ENCODE results near the gene SH2D4B. TPM values are rescaled to one million over a fixed set of nuclear protein-coding genes. Genes with fewer than 3 reads are reported as not detected.

SH2D4B gene
- polyA plus RNA-seq, 3 donors from 2014 or later, result not detected

DNA sequence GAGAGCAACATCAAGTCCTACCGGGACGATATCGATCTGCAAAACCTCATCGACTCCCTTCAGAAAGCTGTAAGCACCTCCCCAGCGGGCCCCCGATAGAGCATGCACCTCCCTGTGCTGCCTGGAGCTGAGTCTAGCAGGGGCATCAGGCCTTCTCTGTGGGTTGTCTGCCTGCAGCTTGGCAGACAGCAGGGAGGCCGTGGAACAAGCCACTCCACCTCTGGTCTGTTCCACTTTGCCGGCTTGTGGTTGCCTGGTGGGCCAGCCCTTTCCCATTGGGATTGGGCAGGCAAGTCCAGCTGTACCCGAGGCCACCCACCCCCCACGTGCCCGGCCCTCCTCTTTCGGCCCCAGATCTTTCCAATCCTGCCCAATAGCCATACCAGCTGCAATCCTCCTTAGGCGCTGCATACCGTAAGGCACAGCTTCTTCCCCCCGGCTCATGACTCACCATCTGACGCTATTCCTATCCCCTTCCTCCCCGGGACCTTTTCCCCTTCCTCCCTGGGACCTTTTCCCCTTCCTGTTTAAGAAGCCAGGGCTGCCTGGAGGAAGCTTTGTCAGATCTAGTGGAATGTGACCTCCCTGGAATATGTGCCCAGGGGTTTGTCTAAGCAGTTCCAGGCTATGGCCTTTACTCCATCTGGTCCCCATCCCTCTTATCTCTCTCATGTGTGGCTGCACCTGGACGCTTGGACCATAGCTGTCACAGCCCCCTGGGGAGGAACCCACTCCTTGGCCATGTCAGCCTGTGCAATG lies 28.1 kb upstream of the SH2D4B start:
- Mint-ChIP-seq H3K4me1 (peaks cover 27 to 61% of the 10 kb centered on the region in 2 donors), H3K9me3 (no peaks in the 10 kb centered on the region), H3K4me3 (no peak overlapping the region), H3K27ac (peak overlapping the region in 3 of 6 donors; percentile 10 to 30 (median 15)), H3K27me3 (ENCODE audit: low read depth in 3 of 3) (peaks cover 3 to 11% (median 6%) of the 10 kb centered on the region in 3 donors), H3K36me3 (peaks cover 6 to 43% (median 9%) of the 10 kb centered on the region in 3 donors)
- DNase-seq, result no peak

DNA sequence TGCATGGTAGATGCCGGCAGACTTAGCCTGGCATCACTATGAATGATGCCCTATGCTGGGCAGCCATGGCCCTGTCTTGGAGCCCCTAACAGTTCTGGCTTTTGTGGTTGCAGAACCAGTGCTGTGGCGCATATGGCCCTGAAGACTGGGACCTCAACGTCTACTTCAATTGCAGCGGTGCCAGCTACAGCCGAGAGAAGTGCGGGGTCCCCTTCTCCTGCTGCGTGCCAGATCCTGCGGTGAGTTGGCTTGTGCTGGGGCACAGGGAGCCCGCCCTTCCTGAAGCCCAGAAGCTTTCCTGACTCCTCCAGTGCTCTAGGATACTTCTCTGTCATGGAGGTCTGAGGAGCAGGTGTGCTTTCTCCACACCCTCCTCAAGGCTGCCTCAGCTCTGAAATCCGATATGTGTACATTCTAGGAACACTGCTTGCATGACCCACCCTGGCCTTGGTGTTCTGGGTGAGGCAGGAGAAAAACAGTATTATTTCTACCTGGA lies 25.6 kb upstream of the SH2D4B start:
- Mint-ChIP-seq H3K36me3 (peaks cover 6 to 48% (median 19%) of the 10 kb centered on the region in 3 donors), H3K4me3 (no peak overlapping the region), H3K9me3 (no peaks in the 10 kb centered on the region), H3K27ac (peak overlapping the region in 5 of 6 donors; percentile 42 to 84 (median 78)), H3K4me1 (peaks cover 16 to 52% of the 10 kb centered on the region in 2 donors), H3K27me3 (ENCODE audit: low read depth in 3 of 3) (peaks cover 3 to 11% (median 9%) of the 10 kb centered on the region in 3 donors)
- no peak for DNase-seq

DNA sequence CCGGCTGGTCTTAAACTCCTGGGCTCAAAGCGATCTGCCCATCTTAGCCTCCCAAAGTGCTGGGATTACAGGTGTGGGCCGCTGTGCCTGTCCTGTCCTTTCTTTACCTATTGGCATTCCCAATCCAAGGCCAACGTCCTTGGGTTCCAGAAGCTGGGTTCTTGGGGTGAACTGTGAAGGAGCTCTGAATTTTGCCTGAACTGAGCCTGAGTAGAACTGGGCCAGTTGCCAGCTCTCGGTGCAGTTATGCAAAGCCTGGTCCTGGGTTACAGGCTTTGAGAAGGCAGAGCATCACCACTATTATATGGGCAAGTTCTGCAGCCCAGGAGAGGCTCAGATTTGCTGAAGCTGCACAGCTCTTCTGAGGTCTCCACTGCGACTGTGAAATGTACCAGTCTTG lies 24.6 kb upstream of the SH2D4B start:
- DNase-seq, result no peak
- no peaks in the 10 kb centered on the region for H3K9me3 Mint-ChIP-seq
- peaks cover 3 to 13% (median 9%) of the 10 kb centered on the region in 3 donors for H3K27me3 Mint-ChIP-seq (ENCODE audit: low read depth in 3 of 3)
- no peak overlapping the region for H3K4me3 Mint-ChIP-seq
- peaks cover 23 to 55% of the 10 kb centered on the region in 2 donors for H3K4me1 Mint-ChIP-seq
- H3K36me3 Mint-ChIP-seq, result peaks cover 4 to 51% (median 21%) of the 10 kb centered on the region in 3 donors
- H3K27ac Mint-ChIP-seq, result peak overlapping the region in 2 of 6 donors; percentile 29 to 42

DNA sequence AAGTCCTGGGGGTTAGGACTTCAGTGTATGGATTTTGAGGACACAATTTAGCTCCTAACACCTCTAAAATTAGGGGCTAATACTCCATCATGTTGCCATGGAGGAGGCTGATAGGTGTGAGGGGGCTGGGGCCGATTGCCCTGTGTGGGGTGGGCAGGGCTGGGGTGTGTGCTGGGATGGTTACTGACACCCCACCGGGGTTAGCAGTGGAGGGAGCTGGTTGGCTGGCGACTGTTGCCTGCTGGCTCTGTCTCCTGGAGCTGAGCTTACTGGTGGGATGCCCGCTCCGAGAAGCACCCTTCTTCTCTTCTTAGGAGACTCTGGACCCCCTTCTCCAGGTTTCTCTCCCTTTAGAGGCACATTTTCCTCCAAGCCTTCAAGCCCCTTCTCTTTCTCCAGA lies 22.2 kb upstream of the SH2D4B start:
- DNase-seq, result no peak
- peaks cover 3 to 19% (median 9%) of the 10 kb centered on the region in 3 donors for H3K27me3 Mint-ChIP-seq (ENCODE audit: low read depth in 3 of 3)
- H3K4me3 Mint-ChIP-seq, result no peak overlapping the region
- H3K4me1 Mint-ChIP-seq, result peaks cover 41 to 61% of the 10 kb centered on the region in 2 donors
- H3K9me3 Mint-ChIP-seq, result no peaks in the 10 kb centered on the region
- H3K27ac Mint-ChIP-seq, result peak overlapping the region in 1 of 6 donors; percentile 57
- H3K36me3 Mint-ChIP-seq, result peaks cover 7 to 51% (median 26%) of the 10 kb centered on the region in 3 donors

DNA sequence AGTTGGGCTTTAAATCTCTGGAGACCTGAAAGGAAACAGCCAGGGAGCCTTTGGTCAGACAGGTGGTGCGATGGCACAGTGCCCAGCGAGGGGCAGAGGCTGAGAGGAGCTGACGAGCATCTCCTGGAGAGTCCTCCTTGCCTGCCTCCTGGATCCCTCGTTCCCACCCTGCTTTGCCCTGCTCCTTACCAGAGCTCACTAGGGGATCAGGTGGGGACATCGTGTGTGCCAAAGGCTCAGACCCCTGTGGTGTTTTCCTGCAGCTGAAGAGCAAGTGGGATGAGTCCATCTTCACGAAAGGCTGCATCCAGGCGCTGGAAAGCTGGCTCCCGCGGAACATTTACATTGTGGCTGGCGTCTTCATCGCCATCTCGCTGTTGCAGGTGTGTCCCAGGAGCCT lies 21.8 kb upstream of the SH2D4B start:
- H3K4me3 Mint-ChIP-seq, result no peak overlapping the region
- no peak for DNase-seq
- no peaks in the 10 kb centered on the region for H3K9me3 Mint-ChIP-seq
- H3K27me3 Mint-ChIP-seq (ENCODE audit: low read depth in 3 of 3), result peaks cover 3 to 23% (median 9%) of the 10 kb centered on the region in 3 donors
- peaks cover 45 to 61% of the 10 kb centered on the region in 2 donors for H3K4me1 Mint-ChIP-seq
- H3K27ac Mint-ChIP-seq, result peak overlapping the region in 2 of 6 donors; percentile 75 to 88
- peaks cover 7 to 51% (median 24%) of the 10 kb centered on the region in 3 donors for H3K36me3 Mint-ChIP-seq

DNA sequence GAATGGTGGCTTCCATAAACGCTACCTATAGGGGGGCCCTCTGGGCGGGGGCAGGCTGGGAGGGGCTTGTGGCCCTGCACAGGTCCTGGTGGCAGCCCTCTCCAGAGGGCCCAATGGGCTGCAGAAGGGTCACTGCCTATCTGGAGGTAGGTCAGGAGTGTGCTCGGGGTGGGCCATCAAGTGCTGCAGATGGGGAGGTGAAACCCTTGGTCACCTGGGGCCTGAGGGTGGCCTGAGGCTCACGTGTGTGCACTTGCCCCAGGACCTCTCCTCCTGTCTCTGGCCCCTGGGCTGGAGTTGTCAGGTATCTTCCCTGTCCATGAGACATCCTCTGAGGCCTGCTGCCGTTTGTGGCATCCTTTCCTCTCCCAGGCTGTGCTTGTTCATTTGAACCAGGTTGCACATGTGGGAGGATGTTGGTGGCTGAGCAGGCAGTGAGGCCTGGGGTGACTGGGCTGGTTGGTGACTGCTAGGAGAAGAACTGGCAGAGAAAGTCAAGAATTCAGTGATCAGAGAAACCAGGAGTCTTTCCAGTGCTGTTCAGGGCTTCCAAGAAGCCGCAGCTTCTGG lies 21.1 kb upstream of the SH2D4B start:
- no peaks in the 10 kb centered on the region for H3K9me3 Mint-ChIP-seq
- peak overlapping the region; percentile 3 to 82 (median 56) for H3K27ac Mint-ChIP-seq
- H3K27me3 Mint-ChIP-seq (ENCODE audit: low read depth in 3 of 3), result peaks cover 1 to 19% (median 7%) of the 10 kb centered on the region in 3 donors
- DNase-seq, result no peak
- H3K4me3 Mint-ChIP-seq, result no peak overlapping the region
- H3K4me1 Mint-ChIP-seq, result peaks cover 42 to 56% of the 10 kb centered on the region in 2 donors
- peaks cover 7 to 44% (median 23%) of the 10 kb centered on the region in 3 donors for H3K36me3 Mint-ChIP-seq

DNA sequence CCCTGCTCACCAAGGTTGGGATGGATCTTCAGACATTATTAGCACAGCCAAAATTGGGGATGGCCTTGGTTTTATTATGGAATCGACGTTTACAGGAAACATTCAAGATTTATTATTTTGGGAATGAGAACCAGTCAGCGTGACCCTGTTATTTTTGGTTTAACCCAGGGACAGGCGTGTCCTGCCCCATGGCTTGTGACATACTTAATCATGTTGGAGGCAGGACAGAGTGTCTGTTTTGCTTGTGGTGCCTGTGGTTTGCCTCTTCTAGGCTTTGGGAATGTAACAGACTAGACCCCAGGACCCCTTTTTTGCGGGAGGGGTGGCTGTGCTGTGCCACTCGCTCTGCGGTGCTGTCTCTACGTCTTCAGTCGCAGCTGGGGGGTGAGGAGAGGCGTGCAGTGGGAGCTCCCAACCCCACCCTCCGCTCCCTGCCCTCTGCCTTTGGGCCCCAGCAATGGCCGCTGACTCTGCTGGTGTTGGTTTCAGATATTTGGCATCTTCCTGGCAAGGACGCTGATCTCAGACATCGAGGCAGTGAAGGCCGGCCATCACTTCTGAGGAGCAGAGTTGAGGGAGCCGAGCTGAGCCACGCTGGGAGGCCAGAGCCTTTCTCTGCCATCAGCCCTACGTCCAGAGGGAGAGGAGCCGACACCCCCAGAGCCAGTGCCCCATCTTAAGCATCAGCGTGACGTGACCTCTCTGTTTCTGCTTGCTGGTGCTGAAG lies 20.1 kb upstream of the SH2D4B start:
- peak overlapping the region in 3 of 6 donors; percentile 53 to 82 (median 73) for H3K27ac Mint-ChIP-seq
- peaks cover 40 to 46% of the 10 kb centered on the region in 2 donors for H3K4me1 Mint-ChIP-seq
- no peaks in the 10 kb centered on the region for H3K9me3 Mint-ChIP-seq
- no peak overlapping the region for H3K4me3 Mint-ChIP-seq
- no peak for DNase-seq
- peaks cover 0 to 15% (median 3%) of the 10 kb centered on the region in 3 donors for H3K27me3 Mint-ChIP-seq (ENCODE audit: low read depth in 3 of 3)
- H3K36me3 Mint-ChIP-seq, result peaks cover 7 to 37% (median 23%) of the 10 kb centered on the region in 3 donors

DNA sequence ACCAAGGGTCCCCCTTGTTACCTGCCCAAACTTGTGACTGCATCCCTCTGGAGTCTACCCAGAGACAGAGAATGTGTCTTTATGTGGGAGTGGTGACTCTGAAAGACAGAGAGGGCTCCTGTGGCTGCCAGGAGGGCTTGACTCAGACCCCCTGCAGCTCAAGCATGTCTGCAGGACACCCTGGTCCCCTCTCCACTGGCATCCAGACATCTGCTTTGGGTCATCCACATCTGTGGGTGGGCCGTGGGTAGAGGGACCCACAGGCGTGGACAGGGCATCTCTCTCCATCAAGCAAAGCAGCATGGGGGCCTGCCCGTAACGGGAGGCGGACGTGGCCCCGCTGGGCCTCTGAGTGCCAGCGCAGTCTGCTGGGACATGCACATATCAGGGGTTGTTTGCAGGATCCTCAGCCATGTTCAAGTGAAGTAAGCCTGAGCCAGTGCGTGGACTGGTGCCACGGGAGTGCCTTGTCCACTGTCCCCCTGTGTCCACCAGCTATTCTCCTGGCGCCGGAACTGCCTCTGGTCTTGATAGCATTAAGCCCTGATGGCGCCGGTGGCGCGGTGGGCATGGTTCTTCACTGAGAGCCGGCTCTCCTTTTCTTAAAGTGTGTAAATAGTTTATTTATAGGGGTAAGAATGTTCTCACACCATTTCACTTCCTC lies 19.4 kb upstream of the SH2D4B start:
- peak overlapping the region; percentile 51 to 82 (median 74) for H3K27ac Mint-ChIP-seq
- H3K36me3 Mint-ChIP-seq, result peaks cover 7 to 33% (median 23%) of the 10 kb centered on the region in 3 donors
- H3K27me3 Mint-ChIP-seq (ENCODE audit: low read depth in 3 of 3), result peaks cover 0 to 15% (median 3%) of the 10 kb centered on the region in 3 donors
- DNase-seq, result no peak
- peaks cover 43 to 48% of the 10 kb centered on the region in 2 donors for H3K4me1 Mint-ChIP-seq
- H3K9me3 Mint-ChIP-seq, result no peaks in the 10 kb centered on the region
- peak overlapping the region in 1 of 5 donors; percentile 23 for H3K4me3 Mint-ChIP-seq

DNA sequence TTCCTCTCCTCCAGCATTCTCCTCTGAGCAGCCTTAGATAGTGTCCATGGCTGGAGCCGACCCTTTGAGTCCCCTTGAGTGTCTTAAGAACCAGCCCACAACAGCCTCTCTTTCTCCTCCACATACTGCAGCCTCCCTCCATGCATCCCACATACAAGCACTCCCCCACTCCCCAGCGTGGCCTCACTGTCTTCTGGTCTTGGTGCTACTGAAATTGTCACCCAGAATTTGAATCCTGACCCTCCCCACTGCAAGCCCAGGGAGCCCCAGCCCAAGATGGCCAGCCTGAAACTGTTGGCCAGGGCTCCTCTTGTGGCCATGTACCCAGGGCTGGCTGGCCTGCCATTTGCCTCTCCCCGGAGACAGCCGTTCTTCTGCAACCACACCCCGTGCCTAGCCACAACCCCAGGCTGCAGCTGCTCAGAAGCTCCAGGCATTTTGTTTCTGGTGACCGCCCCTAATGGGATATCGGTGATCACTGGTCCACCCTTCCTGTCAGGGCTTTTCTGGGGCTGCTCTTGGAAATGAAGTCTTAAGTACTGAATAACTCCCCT lies 18.8 kb upstream of the SH2D4B start:
- H3K4me1 Mint-ChIP-seq, result peaks cover 48 to 54% of the 10 kb centered on the region in 2 donors
- peaks cover 0 to 15% (median 7%) of the 10 kb centered on the region in 3 donors for H3K27me3 Mint-ChIP-seq (ENCODE audit: low read depth in 3 of 3)
- peaks cover 7 to 31% (median 23%) of the 10 kb centered on the region in 3 donors for H3K36me3 Mint-ChIP-seq
- H3K27ac Mint-ChIP-seq, result peak overlapping the region; percentile 52 to 82 (median 72)
- peak overlapping the region in 1 of 5 donors; percentile 23 for H3K4me3 Mint-ChIP-seq
- no peaks in the 10 kb centered on the region for H3K9me3 Mint-ChIP-seq
- no peak for DNase-seq

DNA sequence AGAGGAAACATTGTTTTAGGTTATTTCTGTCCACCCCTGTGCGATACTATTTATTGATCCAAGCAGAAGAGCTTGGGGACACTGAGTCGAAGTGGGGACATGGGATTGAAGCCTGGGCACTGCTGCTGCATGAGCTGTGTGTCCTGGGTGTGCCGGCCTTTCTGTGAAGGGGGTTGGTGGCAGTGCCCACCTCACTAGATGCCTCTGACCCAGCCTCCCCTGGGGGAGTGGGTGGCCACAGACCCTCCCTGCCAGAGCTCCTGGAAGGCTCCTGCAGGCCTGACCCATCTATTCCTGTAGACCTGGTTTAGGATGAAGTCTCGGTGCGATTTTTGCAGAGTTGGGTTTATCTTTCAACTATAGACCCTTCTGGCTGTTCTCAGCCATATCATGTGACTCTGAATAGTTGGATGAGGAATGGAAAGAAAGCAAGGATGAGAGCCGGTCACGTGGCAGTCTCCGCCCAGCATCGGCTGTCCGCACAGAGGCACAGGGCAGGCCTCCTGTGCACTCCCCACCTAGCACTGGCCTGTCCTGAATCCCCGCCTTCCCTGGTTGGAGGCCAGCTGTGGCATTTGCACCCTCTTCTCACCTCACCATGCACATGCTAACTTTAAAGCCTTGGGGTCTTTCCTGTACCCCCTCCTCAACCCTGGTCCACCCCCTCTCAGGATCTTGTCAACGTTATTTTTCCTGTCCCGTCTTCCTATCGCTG lies 17.6 kb upstream of the SH2D4B start:
- no peak for DNase-seq
- Mint-ChIP-seq H3K4me1 (peaks cover 58 to 66% of the 10 kb centered on the region in 2 donors), H3K4me3 (peak overlapping the region in 2 of 5 donors; percentile 8 to 17), H3K27me3 (ENCODE audit: low read depth in 3 of 3) (peaks cover 0 to 17% (median 11%) of the 10 kb centered on the region in 3 donors), H3K9me3 (no peaks in the 10 kb centered on the region), H3K27ac (peak overlapping the region in 5 of 6 donors; percentile 41 to 87 (median 75)), H3K36me3 (peaks cover 3 to 22% (median 14%) of the 10 kb centered on the region in 3 donors)

DNA sequence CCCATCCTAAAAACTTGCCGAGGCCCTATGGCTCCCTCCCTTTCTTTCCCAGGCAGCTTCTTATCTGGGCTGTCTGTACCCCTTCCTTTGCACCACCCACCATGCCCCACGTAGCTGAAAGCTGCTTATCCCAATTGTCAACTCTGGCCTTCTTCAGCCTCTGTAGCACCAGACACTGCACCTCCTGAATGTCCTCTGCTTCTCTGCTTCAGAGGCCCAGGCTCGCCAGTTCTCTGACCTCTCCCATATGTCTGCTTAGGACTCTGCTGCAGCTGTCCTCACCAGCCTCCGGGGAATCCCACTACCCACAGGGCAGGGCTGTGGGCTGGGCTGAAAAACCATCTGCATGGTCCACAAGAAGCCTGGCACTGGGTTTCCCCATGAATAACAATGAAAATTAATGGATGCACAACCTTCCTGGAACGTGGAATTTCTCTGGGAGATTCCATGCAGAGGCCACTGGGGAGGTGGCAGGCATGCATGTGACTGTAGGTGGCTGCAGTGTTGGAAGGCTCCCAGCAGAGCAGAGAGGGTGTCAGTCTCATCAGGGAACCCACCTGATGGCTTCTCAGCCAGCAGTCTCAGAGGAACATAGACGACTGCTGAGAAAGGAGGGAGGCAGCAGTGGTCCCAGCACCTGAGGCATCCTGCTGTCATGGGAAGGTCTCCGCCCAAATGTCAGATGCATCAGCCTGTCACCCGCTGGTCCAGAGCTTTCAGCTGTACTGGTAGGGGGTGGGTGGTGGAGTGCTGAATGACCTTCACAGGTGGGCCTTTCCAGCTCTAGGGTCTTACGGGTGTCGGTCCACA lies 16.8 kb upstream of the SH2D4B start:
- H3K36me3 Mint-ChIP-seq, result peaks cover 3 to 22% (median 14%) of the 10 kb centered on the region in 3 donors
- H3K27me3 Mint-ChIP-seq (ENCODE audit: low read depth in 3 of 3), result peaks cover 0 to 18% (median 11%) of the 10 kb centered on the region in 3 donors
- H3K4me1 Mint-ChIP-seq, result peaks cover 63 to 73% of the 10 kb centered on the region in 2 donors
- H3K4me3 Mint-ChIP-seq, result no peak overlapping the region
- H3K9me3 Mint-ChIP-seq, result no peaks in the 10 kb centered on the region
- no peak for DNase-seq
- peak overlapping the region; percentile 14 to 87 (median 70) for H3K27ac Mint-ChIP-seq

Data from immature natural killer cell (primary cell).